OCI-LY7 (cell line): ENCODE data around the gene GUCY1A2. TPM values are rescaled to one million over a fixed set of nuclear protein-coding genes. Genes with fewer than 3 reads are reported as not detected.

Experiments used
- BruUV-seq: library from RNA; stranded (reverse); fragments of 400-500 nt; replicated peaks from 2 replicates; lab custom pipeline; 2021; lab: Mats Ljungman, UMichigan
- CTCF ChIA-PET: fragments of 300-600 bp; sonication (Branson Sonifier 250); formaldehyde crosslinking; loops from one replicate; lab custom pipeline; 2022; ENCODE audit warnings: antibody characterized with exemption; ENCODE audit not compliant: unreplicated experiment; lab: Charles Lee
- POLR2A ChIA-PET: fragments of 300-600 bp; sonication (Branson Sonifier 250); formaldehyde crosslinking; loops from one replicate; lab custom pipeline; 2022; ENCODE audit warnings: antibody characterized with exemption; lab: Charles Lee
- DNase-seq: peaks from one replicate; pipeline ENCODE4 v3.0.0-alpha.2; 2015; ENCODE audit warnings: low spot score
- H2AFZ ChIP-seq: fragments of 200-600 bp; sonication (generic), shearing (Covaris generic); 2 replicates; pipeline ENCODE4 v1.6.1; 2014; ENCODE audit warnings: mild to moderate bottlenecking, antibody characterized with exemption, low read length, moderate library complexity
- H3K27ac ChIP-seq: fragments of 200-600 bp; sonication (generic); 2 replicates; pipeline ENCODE4 v1.5.1; 2014; ENCODE audit warnings: mixed run types, low read depth, mild to moderate bottlenecking, moderate library complexity, low read length, inconsistent platforms; ENCODE audit not compliant: poor library complexity, severe bottlenecking
- H3K36me3 ChIP-seq: fragments of 200-600 bp; sonication (generic); 2 replicates; pipeline ENCODE4 v1.6.1; 2014; ENCODE audit warnings: mild to moderate bottlenecking, antibody characterized with exemption, low read length, moderate library complexity, mixed read lengths; ENCODE audit not compliant: insufficient read depth
- H3K4me1 ChIP-seq: fragments of 200-600 bp; sonication (generic); 2 replicates; pipeline ENCODE4 v1.5.1; 2014; ENCODE audit warnings: mild to moderate bottlenecking, low read length; ENCODE audit not compliant: insufficient read depth, poor library complexity, severe bottlenecking
- H3K4me2 ChIP-seq: fragments of 200-600 bp; sonication (generic); 2 replicates; pipeline ENCODE4 v1.6.1; 2014; ENCODE audit warnings: mild to moderate bottlenecking, low read length
- H3K4me3 ChIP-seq: fragments of 200-600 bp; sonication (generic); 2 replicates; pipeline ENCODE4 v1.5.1; 2014; ENCODE audit warnings: mild to moderate bottlenecking, low read depth, low read length; ENCODE audit not compliant: poor library complexity, severe bottlenecking
- H3K79me2 ChIP-seq: fragments of 200-600 bp; sonication (generic); 2 replicates; pipeline ENCODE4 v1.6.1; 2016; ENCODE audit warnings: low read depth, mild to moderate bottlenecking, low read length, moderate library complexity, mixed read lengths; ENCODE audit not compliant: insufficient read depth
- H3K9me2 ChIP-seq: fragments of 200-600 bp; sonication (generic); 2 replicates; pipeline ENCODE4 v1.6.1; 2016; ENCODE audit warnings: mild to moderate bottlenecking, low read length, mixed read lengths; ENCODE audit not compliant: insufficient read depth
- H3K9me3 ChIP-seq: fragments of 200-600 bp; sonication (generic); 2 replicates; pipeline ENCODE4 v1.6.1; 2014; ENCODE audit warnings: mild to moderate bottlenecking, mixed run types, low read length, mixed read lengths
- H4K20me1 ChIP-seq: fragments of 200-600 bp; sonication (generic); 2 replicates; pipeline ENCODE4 v1.6.1; 2014; ENCODE audit warnings: mild to moderate bottlenecking, antibody characterized with exemption, low read length, moderate library complexity, mixed read lengths; ENCODE audit not compliant: insufficient read depth
- CTCF ChIP-seq: fragments of 200-600 bp; sonication (generic); conservative IDR thresholded peaks from 2 replicates; pipeline ENCODE4 v1.5.1; 2014; ENCODE audit warnings: mild to moderate bottlenecking, antibody characterized with exemption, low read length, moderate library complexity, mixed read lengths
- EZH2phosphoT487 ChIP-seq: fragments of 200-600 bp; sonication (generic); IDR thresholded peaks from 2 replicates; pipeline ENCODE4 v1.6.1; 2018; ENCODE audit warnings: low read depth, borderline replicate concordance, mild to moderate bottlenecking, mixed run types, antibody characterized with exemption, low read length, moderate library complexity, mixed read lengths
- intact Hi-C: fragments of 100-400 bp; cut with micrococcal nuclease; formaldehyde crosslinking; loops from one replicate; pipeline ENCODE4 v1.10.0; 2022; ENCODE audit not compliant: unreplicated experiment
- total RNA-seq, 2 experiments: library from RNA; depleted of rRNA in 1 of 2; stranded (reverse); fragments of >200 nt in 1 of 2; shearing (Covaris generic) in 1 of 2; gene quantifications; 2 replicates each; pipeline ENCODE4 v1.2.3, GENCODE V29; 2014 to 2022

Gene GUCY1A2
- total RNA-seq, 2 experiments from 2014 or later, result under 0.01 TPM; not detected in 1

DNA sequence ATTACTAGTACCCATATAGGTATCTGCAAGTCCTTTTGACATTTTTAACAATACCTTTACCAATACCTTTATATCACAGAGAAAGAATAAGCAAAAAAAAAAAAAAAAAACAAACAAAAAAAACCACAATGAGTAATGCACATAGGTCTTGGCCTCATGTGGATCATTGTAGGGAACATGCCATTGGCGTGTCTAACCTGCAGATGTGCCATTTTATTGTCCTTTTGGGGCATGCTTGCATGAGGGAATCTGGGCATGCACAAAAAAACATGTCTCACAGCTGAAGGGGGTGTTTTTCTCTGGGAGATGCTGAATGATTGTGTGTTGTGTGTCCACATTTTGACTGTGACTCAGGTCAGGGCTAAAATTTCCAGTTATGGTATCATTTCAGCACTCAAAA, 361.6 kb downstream of the GUCY1A2 start:
- H4K20me1 ChIP-seq, result no peaks in the 10 kb centered on the region
- no peaks in the 10 kb centered on the region for H3K36me3 ChIP-seq
- DNase-seq, result no peak
- no peaks in the 10 kb centered on the region for H3K9me2 ChIP-seq
- TF ChIP-seq CTCF, result no peak
- no peak for TF ChIP-seq EZH2phosphoT487
- intact Hi-C loops, result no loop called here
- no peaks in the 10 kb centered on the region for H3K9me3 ChIP-seq
- ChIA-PET CTCF (no interaction called here), POLR2A (no interaction called here)
- no peak overlapping the region for H3K27ac ChIP-seq
- no peak overlapping the region for H3K4me2 ChIP-seq
- no peak overlapping the region for H2AFZ ChIP-seq
- no peaks in the 10 kb centered on the region for H3K4me1 ChIP-seq
- BruUV-seq, result no TSS peak
- no peaks in the 10 kb centered on the region for H3K79me2 ChIP-seq
- no peak overlapping the region for H3K4me3 ChIP-seq

DNA sequence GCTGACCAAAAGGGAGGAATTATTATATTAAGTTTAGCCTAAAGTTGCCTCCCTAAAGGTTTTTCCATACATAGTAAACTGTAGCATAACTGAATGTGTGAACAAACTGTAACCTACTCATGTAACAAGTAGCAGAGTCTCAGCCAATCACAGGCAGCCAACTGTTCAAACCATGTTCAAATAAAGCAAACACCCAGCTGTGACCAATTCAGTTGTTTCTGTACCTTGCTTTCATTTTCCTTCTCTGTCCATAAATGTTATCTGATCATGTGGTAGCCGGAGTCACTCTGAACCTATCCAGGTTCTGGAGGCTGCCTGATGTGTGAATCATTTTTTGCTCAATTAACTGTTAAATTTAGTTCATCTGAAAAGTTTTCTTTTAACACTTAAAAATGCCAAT, 373.5 kb downstream of the GUCY1A2 start:
- Histone ChIP-seq H3K36me3 (no peaks in the 10 kb centered on the region), H2AFZ (no peak overlapping the region), H3K4me3 (no peak overlapping the region), H3K79me2 (no peaks in the 10 kb centered on the region), H3K4me1 (no peaks in the 10 kb centered on the region), H3K27ac (no peak overlapping the region), H3K9me3 (no peaks in the 10 kb centered on the region), H3K4me2 (no peak overlapping the region), H3K9me2 (no peaks in the 10 kb centered on the region), H4K20me1 (no peaks in the 10 kb centered on the region)
- intact Hi-C loops, result no loop called here
- DNase-seq, result no peak
- CTCF ChIA-PET, result no interaction called here
- POLR2A ChIA-PET, result no interaction called here
- TF ChIP-seq EZH2phosphoT487, result no peak
- TF ChIP-seq CTCF, result no peak
- no TSS peak for BruUV-seq

GRCh38 chr11:106642331-106642730, 375.9 kb downstream of the GUCY1A2 start:
- H3K27ac ChIP-seq, result no peak overlapping the region
- no peaks in the 10 kb centered on the region for H3K9me2 ChIP-seq
- H3K36me3 ChIP-seq, result no peaks in the 10 kb centered on the region
- H2AFZ ChIP-seq, result no peak overlapping the region
- H4K20me1 ChIP-seq, result no peaks in the 10 kb centered on the region
- H3K4me1 ChIP-seq, result no peaks in the 10 kb centered on the region
- POLR2A ChIA-PET, result interaction anchor here (0.5 kb wide), 1 partner anchor 17 kb away, joined by 4 read pairs; no protein-coding TSS in a partner anchor
- BruUV-seq, result no TSS peak
- TF ChIP-seq CTCF (no peak), EZH2phosphoT487 (no peak)
- H3K4me2 ChIP-seq, result no peak overlapping the region
- no peak overlapping the region for H3K4me3 ChIP-seq
- H3K9me3 ChIP-seq, result no peaks in the 10 kb centered on the region
- intact Hi-C loops, result no loop called here
- CTCF ChIA-PET, result no interaction called here
- DNase-seq, result no peak
- no peaks in the 10 kb centered on the region for H3K79me2 ChIP-seq
